ENCODE results near the gene RASGRF2. TPM values are rescaled to one million over a fixed set of nuclear protein-coding genes. Genes with fewer than 3 reads are reported as not detected.

The RASGRF2 gene
- total RNA-seq, 2 experiments from 2014 or later = 0.06 to 0.13 TPM

DNA sequence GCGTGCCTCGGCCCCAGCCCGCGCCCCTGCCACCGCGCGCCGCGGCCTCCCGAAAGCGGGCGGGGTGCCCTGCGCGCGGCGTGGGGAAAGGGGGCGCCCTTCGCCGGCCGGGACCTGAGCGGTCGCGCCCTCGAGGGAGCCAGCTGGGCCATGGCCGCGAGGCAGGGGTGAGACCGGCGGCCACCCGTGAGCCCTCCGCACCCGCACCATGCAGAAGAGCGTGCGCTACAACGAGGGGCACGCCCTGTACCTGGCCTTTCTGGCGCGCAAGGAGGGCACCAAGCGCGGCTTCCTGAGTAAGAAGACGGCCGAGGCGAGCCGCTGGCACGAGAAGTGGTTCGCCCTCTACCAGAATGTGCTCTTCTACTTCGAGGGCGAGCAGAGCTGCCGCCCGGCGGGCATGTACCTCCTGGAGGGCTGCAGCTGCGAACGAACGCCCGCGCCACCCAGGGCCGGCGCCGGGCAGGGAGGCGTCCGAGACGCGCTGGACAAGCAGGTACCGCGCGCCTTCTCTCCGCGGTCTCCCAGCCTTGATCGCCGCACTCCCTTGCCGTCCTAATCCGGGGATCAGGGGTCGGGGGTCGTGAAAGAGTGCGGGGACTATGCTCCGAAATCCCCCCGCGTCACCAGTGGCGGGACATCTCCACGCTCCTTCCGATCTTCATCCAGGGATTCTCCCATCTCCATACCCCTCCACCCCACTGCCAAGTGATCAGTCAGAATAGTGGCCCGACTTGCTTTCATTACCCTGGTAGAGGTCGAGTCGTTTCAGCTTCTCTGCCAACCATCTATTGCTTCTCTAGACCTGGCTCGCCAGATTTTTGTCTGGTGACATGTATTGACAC lies 590 bp downstream of the RASGRF2 start:
- no TSS peak for BruUV-seq (replicated peaks)
- ChIA-PET POLR2A (no interaction called here), CTCF (ENCODE audit: unreplicated experiment) (no interaction called here)

DNA sequence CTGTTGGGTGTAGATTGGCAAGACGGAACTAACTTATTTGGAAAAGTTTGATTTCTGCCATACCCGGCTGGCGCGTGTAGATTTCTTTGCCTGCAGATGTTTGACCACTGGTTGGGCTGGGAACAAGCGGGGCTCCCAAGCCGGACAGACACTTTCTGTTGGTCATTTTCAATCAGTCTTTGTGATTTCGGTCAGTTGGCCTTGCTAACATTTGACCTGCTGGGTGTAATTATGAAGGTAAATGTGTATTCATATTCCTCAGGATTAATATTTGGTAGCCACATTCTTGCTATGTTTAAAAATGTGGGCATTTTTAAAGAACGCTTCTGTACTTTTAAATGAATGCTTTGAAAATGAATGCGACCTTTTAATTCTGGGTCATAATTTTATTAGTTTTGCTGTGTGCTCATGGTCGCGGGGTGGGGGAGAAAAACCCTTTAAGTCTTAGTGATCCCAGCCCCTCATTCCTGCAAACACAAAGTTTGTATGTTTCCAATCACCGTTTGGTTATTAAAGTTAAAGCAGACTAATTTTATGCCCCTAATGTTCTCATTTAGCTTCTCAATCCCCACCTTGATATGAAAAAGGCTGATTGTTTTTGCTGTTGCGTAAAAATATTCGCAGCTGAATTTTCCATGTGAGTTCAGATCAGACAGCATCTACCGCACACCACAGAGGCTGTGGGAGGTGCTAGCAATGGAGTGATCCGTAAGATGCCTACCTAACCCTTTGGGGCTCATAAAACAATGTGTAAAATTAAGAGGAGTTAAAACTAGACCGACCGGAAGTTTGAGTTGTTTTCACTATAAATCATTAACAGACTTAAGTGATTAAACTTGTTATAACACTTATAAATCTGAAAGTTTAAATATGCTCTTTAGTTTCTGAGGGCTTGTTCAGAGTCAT lies 1.5 kb downstream of the RASGRF2 start:
- no peak overlapping the region for H2AFZ ChIP-seq (ENCODE audit: low read length)
- ChIA-PET CTCF (ENCODE audit: unreplicated experiment) (no interaction called here), POLR2A (no interaction called here)
- no TSS peak for BruUV-seq (replicated peaks)
- TF ChIP-seq, protein P1, sequence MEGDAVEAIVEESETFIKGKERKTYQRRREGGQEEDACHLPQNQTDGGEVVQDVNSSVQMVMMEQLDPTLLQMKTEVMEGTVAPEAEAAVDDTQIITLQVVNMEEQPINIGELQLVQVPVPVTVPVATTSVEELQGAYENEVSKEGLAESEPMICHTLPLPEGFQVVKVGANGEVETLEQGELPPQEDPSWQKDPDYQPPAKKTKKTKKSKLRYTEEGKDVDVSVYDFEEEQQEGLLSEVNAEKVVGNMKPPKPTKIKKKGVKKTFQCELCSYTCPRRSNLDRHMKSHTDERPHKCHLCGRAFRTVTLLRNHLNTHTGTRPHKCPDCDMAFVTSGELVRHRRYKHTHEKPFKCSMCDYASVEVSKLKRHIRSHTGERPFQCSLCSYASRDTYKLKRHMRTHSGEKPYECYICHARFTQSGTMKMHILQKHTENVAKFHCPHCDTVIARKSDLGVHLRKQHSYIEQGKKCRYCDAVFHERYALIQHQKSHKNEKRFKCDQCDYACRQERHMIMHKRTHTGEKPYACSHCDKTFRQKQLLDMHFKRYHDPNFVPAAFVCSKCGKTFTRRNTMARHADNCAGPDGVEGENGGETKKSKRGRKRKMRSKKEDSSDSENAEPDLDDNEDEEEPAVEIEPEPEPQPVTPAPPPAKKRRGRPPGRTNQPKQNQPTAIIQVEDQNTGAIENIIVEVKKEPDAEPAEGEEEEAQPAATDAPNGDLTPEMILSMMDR (conservative IDR thresholded peaks at IDR 0.05; ENCODE audit: low read length) = no peak
- TF ChIP-seq EZH2phosphoT487 (IDR thresholded peaks at IDR 0.05; ENCODE audit: borderline replicate concordance, low read depth, low read length) = no peak
- H3K9me2 ChIP-seq (ENCODE audit: insufficient read depth, low read length) = no peaks in the 10 kb centered on the region
- H3K9me3 ChIP-seq (ENCODE audit: low read length) = no peaks in the 10 kb centered on the region
- H3K4me3 ChIP-seq (ENCODE audit: low read depth, low read length, poor library complexity, severe bottlenecking) = no peak overlapping the region
- intact Hi-C loops (cut with micrococcal nuclease; ENCODE audit: unreplicated experiment) = no loop called here
- no peaks in the 10 kb centered on the region for H3K36me3 ChIP-seq (ENCODE audit: insufficient read depth, low read length)
- H3K79me2 ChIP-seq (ENCODE audit: insufficient read depth, low read depth, low read length) = no peaks in the 10 kb centered on the region
- no peak for DNase-seq (ENCODE audit: low spot score)
- no peak overlapping the region for H3K27ac ChIP-seq (ENCODE audit: low read depth, low read length, poor library complexity, severe bottlenecking)
- no peaks in the 10 kb centered on the region for H4K20me1 ChIP-seq (ENCODE audit: insufficient read depth, low read length)
- no peaks in the 10 kb centered on the region for H3K4me1 ChIP-seq (ENCODE audit: insufficient read depth, low read length, poor library complexity, severe bottlenecking)
- no peak overlapping the region for H3K4me2 ChIP-seq (ENCODE audit: low read length)

More for the DNA sequence above, 590 bp downstream of the RASGRF2 start:
- Histone ChIP-seq H3K9me2 (ENCODE audit: insufficient read depth, low read length) (no peaks in the 10 kb centered on the region), H4K20me1 (ENCODE audit: insufficient read depth, low read length) (no peaks in the 10 kb centered on the region), H3K79me2 (ENCODE audit: insufficient read depth, low read depth, low read length) (no peaks in the 10 kb centered on the region), H3K4me1 (ENCODE audit: insufficient read depth, low read length, poor library complexity, severe bottlenecking) (no peaks in the 10 kb centered on the region), H3K9me3 (ENCODE audit: low read length) (no peaks in the 10 kb centered on the region), H2AFZ (ENCODE audit: low read length) (no peak overlapping the region), H3K4me3 (ENCODE audit: low read depth, low read length, poor library complexity, severe bottlenecking) (no peak overlapping the region), H3K36me3 (ENCODE audit: insufficient read depth, low read length) (no peaks in the 10 kb centered on the region), H3K27ac (ENCODE audit: low read depth, low read length, poor library complexity, severe bottlenecking) (no peak overlapping the region), H3K4me2 (ENCODE audit: low read length) (no peak overlapping the region)
- TF ChIP-seq, protein P1 (conservative IDR thresholded peaks at IDR 0.05; ENCODE audit: low read length) = no peak
- TF ChIP-seq EZH2phosphoT487 (IDR thresholded peaks at IDR 0.05; ENCODE audit: borderline replicate concordance, low read depth, low read length) = no peak
- intact Hi-C loops (cut with micrococcal nuclease; ENCODE audit: unreplicated experiment) = no loop called here
- no peak for DNase-seq (ENCODE audit: low spot score)
